WTC11 (cell line): ENCODE measurements around the gene LRRC27. TPM values are rescaled to one million over a fixed set of nuclear protein-coding genes. Genes with fewer than 3 reads are reported as not detected.

Experiments
- ATAC-seq: fragments of 200-7000 bp; cut with Tn5 transposase; 2 replicates; pipeline ENCODE4 v1.10.0; 2021; ENCODE audit warnings: mild to moderate bottlenecking, moderate library complexity
- CTCF ChIA-PET: fragments of 300-600 bp; sonication (Branson Sonifier 250); formaldehyde crosslinking; loops from one replicate; lab custom pipeline; 2021; ENCODE audit warnings: antibody characterized with exemption; lab: Charles Lee
- POLR2A ChIA-PET: fragments of 350-600 bp; sonication (Branson Sonifier 250); formaldehyde crosslinking; loops from one replicate; lab custom pipeline; 2021; ENCODE audit warnings: antibody characterized with exemption; lab: Charles Lee
- DNase-seq: peaks from one replicate; pipeline ENCODE4 v3.0.0; 2021; ENCODE audit warnings: low spot score
- H3K27ac Mint-ChIP-seq: 2 replicates; pipeline ENCODE4 v1.8.0; 2021; ENCODE audit warnings: mixed read lengths
- H3K27me3 Mint-ChIP-seq: 2 replicates; pipeline ENCODE4 v1.8.0; 2021; ENCODE audit warnings: low read depth, mild to moderate bottlenecking, moderate library complexity, mixed read lengths
- H3K36me3 Mint-ChIP-seq: 2 replicates; pipeline ENCODE4 v1.8.0; 2021; ENCODE audit warnings: mixed read lengths
- H3K4me1 Mint-ChIP-seq: 2 replicates; pipeline ENCODE4 v1.8.0; 2022; ENCODE audit warnings: mixed read lengths
- H3K4me3 Mint-ChIP-seq: 2 replicates; pipeline ENCODE4 v1.8.0; 2021; ENCODE audit warnings: mild to moderate bottlenecking, moderate library complexity, mixed read lengths
- H3K9me3 Mint-ChIP-seq: 2 replicates; pipeline ENCODE4 v1.8.0; 2021; ENCODE audit warnings: mixed read lengths
- AR ChIP-seq: fragments of 250-450 bp; sonication (Bioruptor Pico); IDR thresholded peaks from 2 replicates; pipeline ENCODE4 v1.9.0; 2021; ENCODE audit warnings: mild to moderate bottlenecking
- ARID4B ChIP-seq: sonication (generic); formaldehyde crosslinking; IDR thresholded peaks from 2 replicates; pipeline ENCODE4 v1.8.0; 2023; ENCODE audit warnings: missing genetic modification reagents, mild to moderate bottlenecking, borderline replicate concordance
- ATF1 ChIP-seq: sonication (generic); formaldehyde crosslinking; IDR thresholded peaks from 2 replicates; pipeline ENCODE4 v1.8.1; 2023; ENCODE audit warnings: mild to moderate bottlenecking, moderate library complexity, missing genetic modification reagents
- ATF6 ChIP-seq: sonication (generic); formaldehyde crosslinking; IDR thresholded peaks from 2 replicates; pipeline ENCODE4 v1.8.1; 2023; ENCODE audit warnings: mild to moderate bottlenecking, missing genetic modification reagents
- E2F5 ChIP-seq: sonication (generic); formaldehyde crosslinking; IDR thresholded peaks from 2 replicates; pipeline ENCODE4 v1.8.1; 2022; ENCODE audit warnings: mild to moderate bottlenecking, moderate library complexity, missing genetic modification reagents
- ELF4 ChIP-seq: sonication (generic); formaldehyde crosslinking; IDR thresholded peaks from 2 replicates; pipeline ENCODE4 v1.8.1; 2022; ENCODE audit warnings: low read depth, mild to moderate bottlenecking, moderate library complexity, missing genetic modification reagents
- ERG ChIP-seq: fragments of 250-450 bp; sonication (Bioruptor Pico); IDR thresholded peaks from 2 replicates; pipeline ENCODE4 v1.8.0; 2021; ENCODE audit warnings: mild to moderate bottlenecking
- FOXK1 ChIP-seq: sonication (generic); formaldehyde crosslinking; IDR thresholded peaks from 2 replicates; pipeline ENCODE4 v1.8.0; 2022; ENCODE audit warnings: mild to moderate bottlenecking, moderate library complexity, missing genetic modification reagents
- MYBL2 ChIP-seq: sonication (generic); formaldehyde crosslinking; IDR thresholded peaks from 2 replicates; pipeline ENCODE4 v1.8.1; 2023; ENCODE audit warnings: mild to moderate bottlenecking, moderate library complexity, missing genetic modification reagents
- NFATC4 ChIP-seq: fragments of 250-450 bp; sonication (Bioruptor Pico); IDR thresholded peaks from 2 replicates; pipeline ENCODE4 v1.9.0; 2021; ENCODE audit warnings: mild to moderate bottlenecking
- NFYB ChIP-seq: sonication (generic); formaldehyde crosslinking; conservative IDR thresholded peaks from 2 replicates; pipeline ENCODE4 v1.8.0; 2022; ENCODE audit warnings: low read depth, missing genetic modification reagents
- SMAD4 ChIP-seq: sonication (generic); formaldehyde crosslinking; IDR thresholded peaks from 2 replicates; pipeline ENCODE4 v1.8.0; 2022; ENCODE audit warnings: mild to moderate bottlenecking, missing genetic modification reagents
- SP1 ChIP-seq: sonication (generic); formaldehyde crosslinking; conservative IDR thresholded peaks from 2 replicates; pipeline ENCODE4 v1.8.1; 2022; ENCODE audit warnings: missing genetic modification reagents
- ZBTB43 ChIP-seq: sonication (generic); formaldehyde crosslinking; IDR thresholded peaks from 2 replicates; pipeline ENCODE4 v1.8.1; 2023; ENCODE audit warnings: mild to moderate bottlenecking, missing genetic modification reagents
- ZMAT4 ChIP-seq: fragments of 250-450 bp; sonication (Bioruptor Pico); IDR thresholded peaks from 2 replicates; pipeline ENCODE4 v1.9.0; 2021; ENCODE audit warnings: mild to moderate bottlenecking
- ZNF317 ChIP-seq: sonication (generic); formaldehyde crosslinking; IDR thresholded peaks from 2 replicates; pipeline ENCODE4 v1.8.1; 2023; ENCODE audit warnings: low read depth, mild to moderate bottlenecking, moderate library complexity, missing genetic modification reagents, borderline replicate concordance
- ZNF425 ChIP-seq: fragments of 250-450 bp; sonication (Bioruptor Pico); conservative IDR thresholded peaks from 2 replicates; pipeline ENCODE4 v1.9.0; 2021; ENCODE audit warnings: mild to moderate bottlenecking
- ZSCAN18 ChIP-seq: fragments of 250-450 bp; sonication (Bioruptor Pico); IDR thresholded peaks from 2 replicates; pipeline ENCODE4 v2.1.2; 2022; ENCODE audit warnings: mild to moderate bottlenecking, moderate library complexity
- total RNA-seq: library from RNA; stranded (reverse); gene quantifications from 3 replicates; pipeline ENCODE4 v1.2.3, GENCODE V29; 2021

The LRRC27 gene
- total RNA-seq, 1 experiment from 2014 or later = 4.4 TPM

GRCh38 chr10:132350946-132351345 lies 19.0 kb downstream of the LRRC27 start:
- Mint-ChIP-seq H3K4me1 (no peaks in the 10 kb centered on the region), H3K27me3 (peaks cover 7% of the 10 kb centered on the region), H3K27ac (no peak overlapping the region), H3K9me3 (no peaks in the 10 kb centered on the region), H3K4me3 (no peak overlapping the region), H3K36me3 (no peaks in the 10 kb centered on the region)
- no peak for DNase-seq
- POLR2A ChIA-PET = no interaction called here
- CTCF ChIA-PET = interaction anchor here (0.8 to 2.6 kb wide), 5 partner anchors 11 to 132 kb away, joined by 3 to 25 read pairs (median 3); partner anchors contain the start of gene LRRC27
- TF ChIP-seq ERG (CRISPR knock-in tag) (no peak), ARID4B (CRISPR knock-in tag) (no peak), E2F5 (no peak), ZSCAN18 (no peak), NFYB (CRISPR knock-in tag) (no peak), ZBTB43 (CRISPR knock-in tag) (no peak), ELF4 (no peak), ATF1 (no peak)
- ATAC-seq = no peak

GRCh38 chr10:132351611-132352010 lies 19.6 kb downstream of the LRRC27 start:
- CTCF ChIA-PET = interaction anchor here (0.6 to 2.6 kb wide), 8 partner anchors 10 to 132 kb away, joined by 3 to 25 read pairs (median 3); no protein-coding TSS in a partner anchor
- POLR2A ChIA-PET = no interaction called here
- ATAC-seq (0 out of 2 replicates have a peak, but pooled peaks have one; percentile 24), DNase-seq (no peak)
- Mint-ChIP-seq H3K4me3 (no peak overlapping the region), H3K4me1 (no peaks in the 10 kb centered on the region), H3K9me3 (no peaks in the 10 kb centered on the region), H3K27me3 (peaks cover 7% of the 10 kb centered on the region), H3K36me3 (no peaks in the 10 kb centered on the region), H3K27ac (no peak overlapping the region)
- TF ChIP-seq ATF6 (CRISPR knock-in tag) (no peak), SMAD4 (CRISPR knock-in tag) (no peak), ZMAT4 (CRISPR knock-in tag) (no peak), NFATC4 (CRISPR knock-in tag) (no peak), SP1 (CRISPR knock-in tag) (no peak), ZNF317 (CRISPR knock-in tag) (no peak), ZNF425 (CRISPR knock-in tag) (no peak), FOXK1 (no peak), MYBL2 (CRISPR knock-in tag) (no peak), AR (CRISPR knock-in tag) (no peak)
